HG03442 (cell line): ENCODE data around the gene UGT1A9.
"Not testable (repeated sequence)": the region's sequence is repeated elsewhere in the genome, so short reads cannot be mapped to it uniquely, and the experiment has no call there.

ENCODE experiments used
- ATAC-seq: cut with Tn5 transposase; IDR thresholded peaks from one replicate; pipeline ENCODE4 v1.9.1; 2021; ENCODE audit warnings: mild to moderate bottlenecking, moderate library complexity; ENCODE audit not compliant: unreplicated experiment

Gene UGT1A9

DNA sequence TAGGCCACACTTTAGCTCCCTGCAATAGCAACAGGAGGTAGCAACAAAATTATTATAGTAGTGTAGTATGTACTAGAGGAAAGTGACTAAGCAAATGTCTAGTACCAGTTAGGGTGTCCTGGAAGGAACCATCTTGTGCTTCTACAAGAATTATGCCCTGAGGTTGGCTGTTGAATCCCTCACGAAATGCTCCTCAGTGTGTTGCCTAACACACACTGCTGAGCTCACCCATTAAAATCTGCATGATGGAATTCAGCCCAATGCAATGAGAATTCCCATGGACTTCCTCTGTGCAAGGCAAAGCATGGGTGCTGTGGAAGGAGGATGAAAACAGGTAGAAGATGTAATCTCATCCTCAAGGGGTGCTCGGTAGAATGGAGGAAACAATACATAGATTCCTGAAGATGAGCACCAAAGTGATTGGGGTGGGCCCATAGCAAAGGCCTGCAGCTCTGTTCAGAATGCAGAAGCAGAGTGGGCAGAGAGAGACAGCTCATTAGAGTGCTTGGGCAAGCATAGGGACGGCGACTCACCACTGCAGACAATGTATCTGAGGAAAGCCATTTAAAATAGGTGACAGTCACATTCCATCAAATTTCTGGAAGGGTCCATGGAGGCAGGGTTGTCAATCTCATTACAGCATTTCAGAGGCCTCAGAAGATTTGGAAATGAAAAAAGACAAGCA is 8.8 kb downstream of the UGT1A9 start:
- no peak for ATAC-seq

DNA sequence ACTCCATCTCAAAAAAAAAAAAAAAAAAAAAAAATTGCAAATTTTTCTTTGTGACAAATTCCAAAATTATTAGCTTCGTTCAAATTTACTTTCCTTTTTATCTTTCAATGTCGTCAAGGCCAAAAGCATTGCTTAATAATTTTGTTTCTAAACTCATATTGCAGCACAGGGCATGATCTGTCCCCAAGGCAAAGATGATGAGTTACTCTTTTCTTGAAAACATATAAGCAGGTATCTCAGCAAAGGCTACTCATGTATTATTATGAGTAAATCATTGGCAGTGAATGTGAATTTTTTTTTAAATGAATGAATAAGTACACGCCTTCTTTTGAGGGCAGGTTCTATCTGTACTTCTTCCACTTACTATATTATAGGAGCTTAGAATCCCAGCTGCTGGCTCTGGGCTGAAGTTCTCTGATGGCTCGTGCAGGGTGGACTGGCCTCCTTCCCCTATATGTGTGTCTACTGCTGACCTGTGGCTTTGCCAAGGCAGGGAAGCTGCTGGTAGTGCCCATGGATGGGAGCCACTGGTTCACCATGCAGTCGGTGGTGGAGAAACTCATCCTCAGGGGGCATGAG is 9.9 kb downstream of the UGT1A9 start, which contains the start of gene UGT1A7:
UGT1A7 (plus strand) TSS at position 381 of the 579 bp plus-strand sequence; CDS start at position 418, 37 bp downstream.
- ATAC-seq: no peak

- no peak for ATAC-seq
Observed at GRCh38 chr2:233684640-233685039, 12.9 kb downstream of the UGT1A9 start.

DNA sequence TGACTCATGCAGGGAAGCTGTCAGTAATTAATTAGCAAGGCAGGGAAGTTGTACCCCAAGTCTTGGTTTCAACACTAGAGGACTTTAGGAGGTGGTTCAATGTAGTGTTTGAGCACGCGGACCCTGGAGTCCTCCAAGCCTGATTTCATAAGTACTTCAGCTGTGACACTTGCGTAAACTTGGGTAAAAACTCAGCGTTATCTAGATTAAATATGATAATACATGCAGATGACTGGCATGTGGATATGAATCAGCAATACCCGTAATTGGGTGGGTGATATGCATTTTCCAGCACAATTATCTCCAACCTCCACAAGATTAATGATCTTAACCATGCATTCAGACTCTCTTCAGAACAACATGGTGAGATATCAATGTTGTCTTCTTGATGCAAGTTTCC is 15.2 kb downstream of the UGT1A9 start:
- no peak for ATAC-seq

DNA sequence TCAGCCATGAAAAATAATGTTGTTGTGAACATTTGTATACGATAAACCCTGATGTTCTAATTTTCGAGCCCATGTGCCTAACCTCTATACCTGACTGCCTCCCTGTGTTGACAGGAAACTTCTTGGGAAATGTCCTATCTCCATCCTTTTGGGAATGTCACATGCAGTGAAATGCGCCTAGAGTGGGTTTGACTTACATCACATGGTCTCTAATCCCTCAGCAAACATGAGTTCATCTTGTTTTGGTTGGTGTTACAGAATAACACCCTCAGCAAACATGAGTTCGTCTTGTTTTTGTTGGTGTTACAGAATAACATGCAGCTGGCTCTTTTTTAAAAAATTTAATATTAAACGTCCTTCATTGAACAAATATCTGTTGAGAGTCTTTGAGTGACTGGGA is 16.6 kb downstream of the UGT1A9 start:
- no peak for ATAC-seq

DNA sequence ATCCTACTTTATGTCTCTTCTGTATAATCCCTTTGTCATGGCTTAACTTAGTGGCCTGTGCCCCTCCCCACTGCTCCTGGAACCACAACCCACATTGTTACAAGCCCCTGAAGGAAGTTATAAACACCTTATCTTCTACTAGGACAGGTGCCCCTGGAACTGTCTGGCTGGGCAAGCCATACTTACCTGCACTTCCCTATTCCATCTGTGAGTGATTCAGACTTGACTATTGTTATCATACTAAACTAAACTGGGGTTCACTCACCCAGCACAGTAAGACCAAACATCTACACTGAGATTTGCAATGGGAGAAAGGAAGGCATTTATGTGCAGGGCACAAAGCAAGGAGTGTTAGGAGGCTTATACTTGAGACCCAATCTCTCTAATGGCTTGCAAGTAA is 17.3 kb downstream of the UGT1A9 start:
- no peak for ATAC-seq

DNA sequence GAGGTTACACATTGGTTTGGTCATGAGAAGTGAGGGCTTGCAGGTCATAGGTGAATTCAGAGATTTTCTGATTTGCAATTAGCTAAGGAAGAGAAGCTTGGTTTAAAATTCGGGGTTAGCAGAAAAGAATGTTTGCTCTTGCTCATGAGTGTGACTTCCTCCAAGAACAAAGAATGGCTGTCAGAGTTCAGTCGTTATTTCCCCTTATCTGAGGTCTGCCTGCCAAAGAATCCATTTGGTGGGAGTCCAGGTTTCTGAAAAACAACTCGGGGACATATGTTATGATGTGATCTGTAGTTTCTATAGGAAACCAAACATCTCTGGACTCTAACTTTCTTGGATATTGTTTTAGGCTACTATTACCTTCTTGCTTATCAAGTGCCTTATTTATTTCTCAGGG is 17.8 kb downstream of the UGT1A9 start:
- no peak for ATAC-seq

DNA sequence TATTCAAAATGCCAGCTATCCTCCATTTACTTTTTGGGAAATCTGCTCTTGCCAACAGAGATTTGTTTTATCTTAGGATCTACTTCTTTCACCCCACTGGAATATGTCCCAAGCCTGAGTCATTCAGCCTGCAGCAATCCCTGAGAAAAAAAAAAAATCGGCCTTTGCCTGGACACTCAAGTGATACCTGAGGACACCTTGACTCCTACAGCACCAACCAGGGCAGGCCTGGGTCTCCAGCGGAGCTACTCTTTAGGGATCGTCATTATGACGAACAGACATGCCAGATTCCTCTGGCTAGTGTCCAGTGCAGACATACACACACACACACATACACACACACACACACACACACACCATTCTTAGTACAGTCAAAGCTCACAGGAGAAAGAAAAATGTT is 18.7 kb downstream of the UGT1A9 start:
- no peak for ATAC-seq

DNA sequence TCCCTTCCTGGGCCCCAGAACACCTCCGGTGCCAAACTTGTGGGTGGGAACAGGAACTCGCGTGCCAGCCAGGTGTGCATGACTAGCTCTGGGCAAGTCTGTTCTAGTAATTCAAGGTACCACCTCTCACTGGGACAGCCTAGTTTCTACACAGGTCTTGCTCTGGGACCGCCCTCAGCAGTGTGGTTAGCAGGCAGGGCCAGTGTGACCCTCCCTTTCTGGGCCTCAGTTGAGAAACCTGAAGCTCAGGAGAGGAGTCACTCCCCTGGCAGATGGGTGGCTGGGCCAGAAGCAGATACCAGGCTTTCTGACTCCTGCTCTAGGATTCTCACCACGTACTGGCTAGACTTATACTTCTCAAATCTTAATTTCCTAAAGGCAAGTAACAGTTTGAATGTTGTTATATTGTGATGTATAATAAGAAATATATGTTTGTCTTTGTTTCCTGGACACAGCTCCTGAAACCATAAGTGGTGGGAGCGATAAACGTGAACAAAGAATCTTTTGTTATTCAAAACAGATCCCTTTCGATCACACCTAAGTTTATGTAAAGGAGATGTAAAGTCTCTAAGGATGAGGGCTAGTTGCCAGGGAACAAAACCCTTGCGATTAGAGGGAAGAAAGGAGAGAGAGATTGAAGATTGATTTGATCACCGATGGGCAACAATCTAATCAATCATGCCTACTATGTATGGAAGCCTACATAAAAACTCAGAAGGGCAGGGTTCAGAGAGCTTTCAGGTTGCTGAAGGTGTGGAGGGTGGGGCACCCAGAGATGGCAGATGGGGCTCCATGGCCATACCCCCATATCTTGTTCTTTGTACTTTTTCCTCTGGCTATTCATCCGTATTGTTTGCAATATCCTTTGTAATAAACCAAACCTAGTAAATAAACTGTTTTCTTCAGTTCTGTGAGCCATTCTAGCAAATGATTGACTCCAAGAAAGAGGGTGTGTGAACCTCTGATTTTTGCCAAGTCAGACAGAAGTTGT is 20.0 kb downstream of the UGT1A9 start:
- ATAC-seq: no peak

- no peak for ATAC-seq
Observed at GRCh38 chr2:233692648-233693047, 20.9 kb downstream of the UGT1A9 start, which contains the start of gene UGT1A6. Gene UGT1A6 (plus strand): TSS chr2:233692890. CDS start chr2:233693005, 115 bp downstream.

DNA sequence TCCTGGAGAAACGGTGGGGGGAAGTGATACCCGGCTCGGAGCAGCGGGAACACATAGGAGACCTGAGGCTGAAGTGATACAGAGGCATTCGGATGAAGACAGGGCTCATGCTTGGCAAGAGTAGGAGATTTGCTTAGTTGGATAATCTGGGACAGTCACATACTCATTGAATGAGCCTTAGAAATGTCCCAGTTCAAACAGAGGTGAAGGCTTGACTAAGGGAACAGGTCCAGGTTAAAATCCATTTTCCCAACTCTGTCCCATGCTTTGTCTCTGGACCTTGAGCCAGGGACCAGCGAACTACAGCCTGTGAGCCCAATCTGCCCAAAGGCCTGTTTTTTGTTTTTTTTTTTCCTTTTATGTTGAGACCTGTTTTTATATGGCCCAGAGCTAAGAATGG is 22.3 kb downstream of the UGT1A9 start:
- ATAC-seq: no peak

GRCh38 chr2:233698740-233699139 is 27.0 kb downstream of the UGT1A9 start:
- no peak for ATAC-seq

GRCh38 chr2:233699424-233700027 is 27.8 kb downstream of the UGT1A9 start:
- ATAC-seq: no peak

DNA sequence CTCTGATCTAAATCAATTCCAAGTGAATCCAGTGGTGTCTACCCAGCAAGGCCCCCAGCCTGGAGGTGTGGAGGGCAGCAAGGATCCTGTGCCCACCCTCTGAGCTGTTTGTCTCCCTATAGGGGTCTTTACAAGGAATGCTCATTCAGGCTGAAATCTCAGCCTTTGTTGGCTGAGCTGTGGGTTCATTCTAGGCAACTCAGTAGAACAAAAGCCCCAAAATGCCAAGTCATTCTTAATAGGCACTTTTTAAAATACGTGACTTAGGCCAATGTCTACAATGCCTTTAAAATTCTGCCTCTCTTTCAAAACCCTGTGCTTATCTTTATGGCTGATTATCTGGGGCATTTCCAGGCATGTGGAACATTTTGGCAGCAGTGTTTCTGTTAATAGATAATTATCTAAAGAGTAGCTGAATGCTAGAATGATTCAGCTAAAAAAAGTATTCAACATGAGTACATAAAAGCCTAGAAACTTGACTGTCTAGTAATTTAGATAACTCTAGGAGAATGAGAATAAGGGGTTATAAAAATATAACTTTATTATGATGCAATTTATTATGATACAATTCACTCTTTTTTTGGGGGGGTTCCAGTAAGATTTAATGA is 28.4 kb downstream of the UGT1A9 start:
- no peak for ATAC-seq

DNA sequence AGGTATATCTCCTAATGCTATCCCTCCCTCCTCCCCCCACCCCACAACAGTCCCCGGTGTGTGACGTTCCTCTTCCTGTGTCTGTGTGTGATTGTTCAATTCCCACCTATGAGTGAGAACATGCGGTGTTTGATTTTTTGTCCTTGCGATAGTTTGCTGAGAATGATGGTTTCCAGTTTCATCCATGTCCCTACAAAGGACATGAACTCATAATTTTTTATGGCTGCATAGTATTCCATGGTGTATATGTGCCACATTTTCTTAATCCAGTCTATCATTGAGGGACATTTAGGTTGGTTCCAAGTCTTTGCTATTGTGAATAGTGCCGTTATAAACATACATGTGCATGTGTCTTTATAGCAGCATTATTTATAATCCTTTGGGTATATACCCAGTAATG is 29.1 kb downstream of the UGT1A9 start:
- ATAC-seq: not testable (repeated sequence)

GRCh38 chr2:233702238-233702637 is 30.5 kb downstream of the UGT1A9 start:
- no peak for ATAC-seq

DNA sequence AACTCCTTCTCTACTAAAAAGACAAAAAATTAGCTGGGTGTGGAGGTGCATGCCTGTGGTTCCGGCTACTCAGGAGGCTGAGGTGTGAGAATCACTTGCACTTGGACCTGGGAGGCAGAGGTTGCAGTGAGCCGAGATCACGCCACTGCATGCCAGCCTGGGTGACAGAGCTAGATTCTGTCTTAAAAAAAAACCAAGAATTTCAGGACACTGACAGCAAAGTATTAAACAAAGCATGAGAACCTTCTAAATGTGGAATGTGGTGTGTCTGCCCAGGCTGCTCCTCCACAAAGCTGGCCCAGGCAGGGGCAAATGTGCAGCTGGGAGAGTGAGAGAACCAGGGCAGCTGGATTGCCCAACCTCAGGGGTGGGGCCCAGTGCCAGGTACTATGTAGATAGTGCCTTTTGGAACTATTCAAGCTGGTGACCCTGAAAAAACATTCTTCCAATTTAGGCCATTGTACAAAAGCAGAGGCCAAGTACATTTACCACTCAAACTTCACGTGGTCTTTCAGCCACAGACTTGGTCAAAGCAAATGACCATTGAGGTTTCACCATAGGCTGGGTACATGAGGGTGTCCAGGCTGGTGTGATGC is 34.3 kb downstream of the UGT1A9 start:
- ATAC-seq: no peak

GRCh38 chr2:233706720-233707119 is 35.0 kb downstream of the UGT1A9 start:
- ATAC-seq: no peak

- ATAC-seq: no peak
Observed at GRCh38 chr2:233707940-233708644, 36.4 kb downstream of the UGT1A9 start.

- ATAC-seq: no peak
Observed at GRCh38 chr2:233708942-233709341, 37.2 kb downstream of the UGT1A9 start.
